ENCODE data around the gene CCDC106.

Gene CCDC106

DNA sequence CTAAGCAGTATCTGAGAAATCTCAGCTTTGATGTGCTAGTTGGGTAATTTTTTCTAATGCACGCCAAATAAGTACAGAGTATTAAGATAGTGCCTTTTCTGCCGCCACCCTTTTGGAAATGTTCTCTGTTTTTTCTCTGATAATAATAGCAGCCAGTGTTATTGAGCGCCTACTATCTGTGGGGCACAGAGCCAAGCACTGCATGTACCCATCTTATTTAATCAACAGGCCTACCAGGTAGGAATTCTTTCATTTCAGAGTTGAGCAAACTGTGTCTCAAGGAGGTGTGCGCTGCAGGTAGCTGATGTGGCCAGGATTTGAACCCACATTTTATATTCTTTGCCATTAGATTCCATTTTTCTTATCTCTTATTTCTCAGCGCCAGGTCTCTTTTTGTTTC is 28.4 kb downstream of the CCDC106 start:
- no peak for DNase-seq (ENCODE audit: low read depth, low spot score)
- TF ChIP-seq, protein P1, sequence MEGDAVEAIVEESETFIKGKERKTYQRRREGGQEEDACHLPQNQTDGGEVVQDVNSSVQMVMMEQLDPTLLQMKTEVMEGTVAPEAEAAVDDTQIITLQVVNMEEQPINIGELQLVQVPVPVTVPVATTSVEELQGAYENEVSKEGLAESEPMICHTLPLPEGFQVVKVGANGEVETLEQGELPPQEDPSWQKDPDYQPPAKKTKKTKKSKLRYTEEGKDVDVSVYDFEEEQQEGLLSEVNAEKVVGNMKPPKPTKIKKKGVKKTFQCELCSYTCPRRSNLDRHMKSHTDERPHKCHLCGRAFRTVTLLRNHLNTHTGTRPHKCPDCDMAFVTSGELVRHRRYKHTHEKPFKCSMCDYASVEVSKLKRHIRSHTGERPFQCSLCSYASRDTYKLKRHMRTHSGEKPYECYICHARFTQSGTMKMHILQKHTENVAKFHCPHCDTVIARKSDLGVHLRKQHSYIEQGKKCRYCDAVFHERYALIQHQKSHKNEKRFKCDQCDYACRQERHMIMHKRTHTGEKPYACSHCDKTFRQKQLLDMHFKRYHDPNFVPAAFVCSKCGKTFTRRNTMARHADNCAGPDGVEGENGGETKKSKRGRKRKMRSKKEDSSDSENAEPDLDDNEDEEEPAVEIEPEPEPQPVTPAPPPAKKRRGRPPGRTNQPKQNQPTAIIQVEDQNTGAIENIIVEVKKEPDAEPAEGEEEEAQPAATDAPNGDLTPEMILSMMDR (IDR thresholded peaks at IDR 0.05; ENCODE audit: insufficient read depth, low read length, missing control alignments), result no peak
- peak overlapping the region; percentile 66 for H3K4me3 ChIP-seq (ENCODE audit: low read depth, low read length)
- ChIA-PET POLR2A (interaction anchor here (0.5 kb wide), 1 partner anchor 44 kb away, joined by 3 read pairs; no protein-coding TSS in a partner anchor), CTCF (interaction anchor here (0.8 to 1.0 kb wide), 3 partner anchors 8 to 22 kb away, joined by 3 to 4 read pairs (median 3); no protein-coding TSS in a partner anchor)

DNA sequence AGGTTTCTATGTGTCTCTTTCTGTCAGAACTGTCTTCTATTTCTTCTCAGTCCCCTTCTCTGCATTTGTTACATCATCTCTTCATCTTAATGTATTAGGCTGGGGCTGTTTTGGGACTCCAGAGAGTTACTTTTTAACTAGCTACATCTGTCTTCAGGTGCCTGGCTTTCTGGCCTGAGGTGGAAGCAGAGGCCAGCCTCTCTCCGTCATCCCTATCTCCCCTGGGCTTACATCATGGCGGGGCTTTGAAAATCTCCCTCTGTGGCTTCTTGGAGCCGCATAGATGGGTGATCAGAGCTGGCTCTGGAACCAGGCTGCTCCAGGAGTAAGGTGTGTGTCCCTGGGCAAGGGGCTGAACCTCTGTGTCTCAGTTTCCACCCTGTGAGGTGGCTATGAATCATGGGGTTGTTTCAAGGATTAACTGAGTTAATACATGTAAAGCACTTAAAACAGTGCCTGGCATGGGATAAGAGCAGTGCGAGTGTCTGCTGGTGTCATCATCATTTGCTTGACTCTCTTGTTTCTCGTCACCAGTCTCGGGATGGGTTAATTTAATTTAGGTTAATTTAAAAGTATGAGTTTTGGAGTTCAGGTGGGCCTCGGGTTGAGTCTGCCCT is 29.0 kb downstream of the CCDC106 start:
- H3K4me3 ChIP-seq (ENCODE audit: low read depth, low read length), result no peak overlapping the region; the same call in 1 of the 2 replicates
- no peak for DNase-seq (ENCODE audit: low read depth, low spot score)
- CTCF ChIA-PET, result interaction anchor here (0.8 to 1.0 kb wide), 3 partner anchors 8 to 23 kb away, joined by 3 to 4 read pairs (median 3); no protein-coding TSS in a partner anchor
- TF ChIP-seq, protein P1 (IDR thresholded peaks at IDR 0.05; ENCODE audit: insufficient read depth, low read length, missing control alignments), result no peak
- POLR2A ChIA-PET, result no interaction called here

GRCh38 chr19:55677572-55678028 is 29.6 kb downstream of the CCDC106 start:
- H3K4me3 ChIP-seq (ENCODE audit: low read depth, low read length), result no peak overlapping the region
- POLR2A ChIA-PET, result no interaction called here
- CTCF ChIA-PET, result no interaction called here
- DNase-seq (ENCODE audit: low read depth, low spot score), result no peak
- TF ChIP-seq, protein P1 (IDR thresholded peaks at IDR 0.05; ENCODE audit: insufficient read depth, low read length, missing control alignments), result no peak

GRCh38 chr19:55678121-55678671 is 30.2 kb downstream of the CCDC106 start:
- TF ChIP-seq, protein P1 (IDR thresholded peaks at IDR 0.05; ENCODE audit: insufficient read depth, low read length, missing control alignments), result no peak
- no peak overlapping the region for H3K4me3 ChIP-seq (ENCODE audit: low read depth, low read length)
- no peak for DNase-seq (ENCODE audit: low read depth, low spot score)
- ChIA-PET POLR2A (no interaction called here), CTCF (no interaction called here)

GRCh38 chr19:55679343-55680257 is 31.6 kb downstream of the CCDC106 start:
- DNase-seq (ENCODE audit: low read depth, low spot score), result no peak
- ChIA-PET CTCF (no interaction called here), POLR2A (no interaction called here)
- no peak overlapping the region for H3K4me3 ChIP-seq (ENCODE audit: low read depth, low read length)
- TF ChIP-seq, protein P1 (IDR thresholded peaks at IDR 0.05; ENCODE audit: insufficient read depth, low read length, missing control alignments), result no peak

Measured in AG04449 (cell line).